ENCODE data around the gene TMEM151B.

- TF ChIP-seq CTCF (conservative IDR thresholded peaks at IDR 0.05; ENCODE audit: low read length) = no peak
- no peak for TF ChIP-seq EZH2phosphoT487 (IDR thresholded peaks at IDR 0.05; ENCODE audit: borderline replicate concordance)
Observed at GRCh38 chr6:44333942-44334341, 63.7 kb downstream of the TMEM151B start.

Measured in Loucy (cell line).